OCI-LY7 (cell line): ENCODE data around the gene ISG20L2. TPM values are rescaled to one million over a fixed set of nuclear protein-coding genes. Genes with fewer than 3 reads are reported as not detected.

Experiments
- BruUV-seq: library from RNA; stranded (reverse); fragments of 400-500 nt; replicated peaks from 2 replicates; lab custom pipeline; 2021; lab: Mats Ljungman, UMichigan
- CTCF ChIA-PET: fragments of 300-600 bp; sonication (Branson Sonifier 250); formaldehyde crosslinking; loops from one replicate; lab custom pipeline; 2022; ENCODE audit warnings: antibody characterized with exemption; ENCODE audit not compliant: unreplicated experiment; lab: Charles Lee
- POLR2A ChIA-PET: fragments of 300-600 bp; sonication (Branson Sonifier 250); formaldehyde crosslinking; loops from one replicate; lab custom pipeline; 2022; ENCODE audit warnings: antibody characterized with exemption; lab: Charles Lee
- DNase-seq: peaks from one replicate; pipeline ENCODE4 v3.0.0-alpha.2; 2015; ENCODE audit warnings: low spot score
- H2AFZ ChIP-seq: fragments of 200-600 bp; sonication (generic), shearing (Covaris generic); 2 replicates; pipeline ENCODE4 v1.6.1; 2014; ENCODE audit warnings: mild to moderate bottlenecking, antibody characterized with exemption, low read length, moderate library complexity
- H3K27ac ChIP-seq: fragments of 200-600 bp; sonication (generic); 2 replicates; pipeline ENCODE4 v1.5.1; 2014; ENCODE audit warnings: mixed run types, low read depth, mild to moderate bottlenecking, moderate library complexity, low read length, inconsistent platforms; ENCODE audit not compliant: poor library complexity, severe bottlenecking
- H3K36me3 ChIP-seq: fragments of 200-600 bp; sonication (generic); 2 replicates; pipeline ENCODE4 v1.6.1; 2014; ENCODE audit warnings: mild to moderate bottlenecking, antibody characterized with exemption, low read length, moderate library complexity, mixed read lengths; ENCODE audit not compliant: insufficient read depth
- H3K4me1 ChIP-seq: fragments of 200-600 bp; sonication (generic); 2 replicates; pipeline ENCODE4 v1.5.1; 2014; ENCODE audit warnings: mild to moderate bottlenecking, low read length; ENCODE audit not compliant: insufficient read depth, poor library complexity, severe bottlenecking
- H3K4me2 ChIP-seq: fragments of 200-600 bp; sonication (generic); 2 replicates; pipeline ENCODE4 v1.6.1; 2014; ENCODE audit warnings: mild to moderate bottlenecking, low read length
- H3K4me3 ChIP-seq: fragments of 200-600 bp; sonication (generic); 2 replicates; pipeline ENCODE4 v1.5.1; 2014; ENCODE audit warnings: mild to moderate bottlenecking, low read depth, low read length; ENCODE audit not compliant: poor library complexity, severe bottlenecking
- H3K79me2 ChIP-seq: fragments of 200-600 bp; sonication (generic); 2 replicates; pipeline ENCODE4 v1.6.1; 2016; ENCODE audit warnings: low read depth, mild to moderate bottlenecking, low read length, moderate library complexity, mixed read lengths; ENCODE audit not compliant: insufficient read depth
- H3K9me2 ChIP-seq: fragments of 200-600 bp; sonication (generic); 2 replicates; pipeline ENCODE4 v1.6.1; 2016; ENCODE audit warnings: mild to moderate bottlenecking, low read length, mixed read lengths; ENCODE audit not compliant: insufficient read depth
- H3K9me3 ChIP-seq: fragments of 200-600 bp; sonication (generic); 2 replicates; pipeline ENCODE4 v1.6.1; 2014; ENCODE audit warnings: mild to moderate bottlenecking, mixed run types, low read length, mixed read lengths
- H4K20me1 ChIP-seq: fragments of 200-600 bp; sonication (generic); 2 replicates; pipeline ENCODE4 v1.6.1; 2014; ENCODE audit warnings: mild to moderate bottlenecking, antibody characterized with exemption, low read length, moderate library complexity, mixed read lengths; ENCODE audit not compliant: insufficient read depth
- EZH2phosphoT487 ChIP-seq: fragments of 200-600 bp; sonication (generic); IDR thresholded peaks from 2 replicates; pipeline ENCODE4 v1.6.1; 2018; ENCODE audit warnings: low read depth, borderline replicate concordance, mild to moderate bottlenecking, mixed run types, antibody characterized with exemption, low read length, moderate library complexity, mixed read lengths
- intact Hi-C: fragments of 100-400 bp; cut with micrococcal nuclease; formaldehyde crosslinking; loops from one replicate; pipeline ENCODE4 v1.10.0; 2022; ENCODE audit not compliant: unreplicated experiment
- total RNA-seq, 2 experiments: library from RNA; depleted of rRNA in 1 of 2; stranded (reverse); fragments of >200 nt in 1 of 2; shearing (Covaris generic) in 1 of 2; gene quantifications; 2 replicates each; pipeline ENCODE4 v1.2.3, GENCODE V29; 2014 to 2022
- TF ChIP-seq, protein P1 (sequence below): fragments of 200-600 bp; sonication (generic); conservative IDR thresholded peaks from 2 replicates; pipeline ENCODE4 v1.5.1; 2014; ENCODE audit warnings: mild to moderate bottlenecking, antibody characterized with exemption, low read length, moderate library complexity, mixed read lengths

The ISG20L2 gene
- total RNA-seq, 2 experiments from 2014 or later, result 37.9 to 74.1 TPM

DNA sequence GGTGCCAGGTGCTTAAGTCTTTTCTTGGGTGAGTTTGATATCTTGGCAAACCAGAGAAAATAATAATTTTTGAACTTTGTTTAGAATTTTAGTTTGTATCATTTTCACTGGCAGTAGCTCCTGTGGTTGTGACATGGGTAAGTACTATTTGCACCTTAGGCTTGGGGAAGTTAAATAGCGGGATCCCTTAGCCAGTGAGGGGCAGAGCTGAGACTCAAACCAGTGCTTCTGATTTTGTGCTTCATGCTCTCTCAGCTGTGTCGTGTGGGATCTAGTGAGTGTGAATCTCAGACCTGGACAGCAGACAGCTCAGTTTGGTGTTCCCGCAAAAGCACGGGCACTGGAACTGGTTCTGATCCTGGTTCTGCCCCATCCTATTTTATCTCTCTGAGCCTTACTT lies 48.4 kb upstream of the ISG20L2 start:
- TF ChIP-seq EZH2phosphoT487, result no peak
- TF ChIP-seq, protein P1, sequence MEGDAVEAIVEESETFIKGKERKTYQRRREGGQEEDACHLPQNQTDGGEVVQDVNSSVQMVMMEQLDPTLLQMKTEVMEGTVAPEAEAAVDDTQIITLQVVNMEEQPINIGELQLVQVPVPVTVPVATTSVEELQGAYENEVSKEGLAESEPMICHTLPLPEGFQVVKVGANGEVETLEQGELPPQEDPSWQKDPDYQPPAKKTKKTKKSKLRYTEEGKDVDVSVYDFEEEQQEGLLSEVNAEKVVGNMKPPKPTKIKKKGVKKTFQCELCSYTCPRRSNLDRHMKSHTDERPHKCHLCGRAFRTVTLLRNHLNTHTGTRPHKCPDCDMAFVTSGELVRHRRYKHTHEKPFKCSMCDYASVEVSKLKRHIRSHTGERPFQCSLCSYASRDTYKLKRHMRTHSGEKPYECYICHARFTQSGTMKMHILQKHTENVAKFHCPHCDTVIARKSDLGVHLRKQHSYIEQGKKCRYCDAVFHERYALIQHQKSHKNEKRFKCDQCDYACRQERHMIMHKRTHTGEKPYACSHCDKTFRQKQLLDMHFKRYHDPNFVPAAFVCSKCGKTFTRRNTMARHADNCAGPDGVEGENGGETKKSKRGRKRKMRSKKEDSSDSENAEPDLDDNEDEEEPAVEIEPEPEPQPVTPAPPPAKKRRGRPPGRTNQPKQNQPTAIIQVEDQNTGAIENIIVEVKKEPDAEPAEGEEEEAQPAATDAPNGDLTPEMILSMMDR, result no peak
- intact Hi-C loops, result no loop called here
- POLR2A ChIA-PET, result interaction anchor here (0.7 to 1.1 kb wide), 2 partner anchors 49 to 441 kb away, joined by 3 read pairs; partner anchors contain the start of gene METTL25B
- no peak for DNase-seq
- H3K9me2 ChIP-seq, result no peaks in the 10 kb centered on the region
- peaks cover 14% of the 10 kb centered on the region for H4K20me1 ChIP-seq
- BruUV-seq, result TSS peak; percentile 18
- CTCF ChIA-PET, result no interaction called here
- no peak overlapping the region for H3K4me2 ChIP-seq
- H2AFZ ChIP-seq, result no peak overlapping the region
- H3K36me3 ChIP-seq, result peaks cover 70% of the 10 kb centered on the region
- H3K9me3 ChIP-seq, result no peaks in the 10 kb centered on the region
- H3K4me1 ChIP-seq, result peaks cover 6% of the 10 kb centered on the region
- H3K79me2 ChIP-seq, result peaks cover 89% of the 10 kb centered on the region
- H3K4me3 ChIP-seq, result no peak overlapping the region
- no peak overlapping the region for H3K27ac ChIP-seq

DNA sequence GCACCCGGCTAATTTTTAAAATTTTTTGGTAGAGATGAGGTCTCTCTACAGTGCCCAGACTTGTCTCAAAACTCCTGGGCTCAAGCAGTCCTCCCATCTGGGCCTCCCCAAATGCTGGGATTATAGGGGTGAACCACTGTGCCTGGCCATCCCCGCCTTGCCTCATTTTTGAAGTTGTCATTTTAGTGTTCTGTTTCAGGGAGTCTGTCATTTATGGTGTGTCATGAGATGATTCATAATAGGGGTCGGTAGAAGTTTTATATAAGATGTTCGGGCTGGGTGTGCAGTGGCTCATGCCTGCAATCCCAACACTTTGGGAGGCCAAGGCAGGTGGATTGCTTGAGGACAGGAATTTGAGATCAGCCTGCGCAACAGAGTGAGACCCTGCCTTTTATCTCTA lies 47.2 kb upstream of the ISG20L2 start:
- TF ChIP-seq EZH2phosphoT487, result no peak
- TF ChIP-seq, protein P1, result no peak
- Histone ChIP-seq H3K4me2 (no peak overlapping the region), H3K4me1 (peaks cover 11% of the 10 kb centered on the region), H3K9me2 (no peaks in the 10 kb centered on the region), H3K9me3 (no peaks in the 10 kb centered on the region), H3K4me3 (no peak overlapping the region), H3K27ac (no peak overlapping the region), H2AFZ (no peak overlapping the region), H3K36me3 (peaks cover 68% of the 10 kb centered on the region), H3K79me2 (peaks cover 89% of the 10 kb centered on the region), H4K20me1 (peaks cover 14% of the 10 kb centered on the region)
- CTCF ChIA-PET, result no interaction called here
- intact Hi-C loops, result no loop called here
- no peak for DNase-seq
- BruUV-seq, result no TSS peak
- POLR2A ChIA-PET, result no interaction called here

- BruUV-seq, result no TSS peak
- Histone ChIP-seq H3K36me3 (peaks cover 71% of the 10 kb centered on the region), H3K9me3 (no peaks in the 10 kb centered on the region), H3K27ac (no peak overlapping the region), H3K4me1 (peaks cover 22% of the 10 kb centered on the region), H3K9me2 (no peaks in the 10 kb centered on the region), H3K79me2 (peaks cover 91% of the 10 kb centered on the region), H4K20me1 (peaks cover 21% of the 10 kb centered on the region), H3K4me2 (no peak overlapping the region), H3K4me3 (no peak overlapping the region), H2AFZ (no peak overlapping the region)
- POLR2A ChIA-PET, result no interaction called here
- DNase-seq, result no peak
- no peak for TF ChIP-seq EZH2phosphoT487
- TF ChIP-seq, protein P1, result 0 out of 2 replicates have a peak, but pooled peaks have one; percentile 24
- intact Hi-C loops, result no loop called here
- CTCF ChIA-PET, result no interaction called here
Measured at GRCh38 chr1:156773607-156774006, 45.0 kb upstream of the ISG20L2 start.
